ENCODE measurements around the gene TOB2.

TOB2 gene

GRCh38 chr22:41446639-41447434, at the start of gene TOB2:
Gene TOB2, minus strand, starts transcription at chr22:41446801. Its CDS starts 9,456 bp downstream, at chr22:41437345.
- peak; percentile 96 for DNase-seq

- no peak for DNase-seq
These were observed 44.9 kb upstream of the TOB2 start for GRCh38 chr22:41491374-41492100.

GRCh38 chr22:41488596-41489385, 42.2 kb upstream of the TOB2 start:
- no peak for DNase-seq

GRCh38 chr22:41488076-41488475, 41.5 kb upstream of the TOB2 start:
- no peak for DNase-seq

- no peak for DNase-seq
These were observed 40.7 kb upstream of the TOB2 start for GRCh38 chr22:41487037-41487935.

- no peak for DNase-seq
These were observed 38.4 kb upstream of the TOB2 start for GRCh38 chr22:41485033-41485432.

- DNase-seq = no peak
These were observed 35.8 kb upstream of the TOB2 start for GRCh38 chr22:41482319-41482935.

GRCh38 chr22:41481925-41482318, 35.3 kb upstream of the TOB2 start:
- no peak for DNase-seq

GRCh38 chr22:41481131-41481830, 34.7 kb upstream of the TOB2 start:
- no peak for DNase-seq

- DNase-seq = no peak
These were observed 33.8 kb upstream of the TOB2 start for GRCh38 chr22:41480397-41480735.

GRCh38 chr22:41479671-41480396, 33.2 kb upstream of the TOB2 start:
- DNase-seq = no peak

- no peak for DNase-seq
These were observed 32.4 kb upstream of the TOB2 start for GRCh38 chr22:41478891-41479521.

- no peak for DNase-seq
These were observed 31.9 kb upstream of the TOB2 start for GRCh38 chr22:41478473-41478872.

- DNase-seq = no peak
These were observed 28.4 kb upstream of the TOB2 start for GRCh38 chr22:41474872-41475451.

- no peak for DNase-seq
These were observed 25.0 kb upstream of the TOB2 start for GRCh38 chr22:41471568-41471967.

- DNase-seq = no peak
These were observed 24.3 kb upstream of the TOB2 start for GRCh38 chr22:41470886-41471285.

GRCh38 chr22:41469218-41469851, 22.7 kb upstream of the TOB2 start:
- peak; percentile 51 for DNase-seq

GRCh38 chr22:41468381-41469217, 22.0 kb upstream of the TOB2 start, which contains the start of the genes ACO2 and PHF5A:
Gene ACO2, plus strand, starts transcription at chr22:41469117. Its CDS starts 30 bp downstream, at chr22:41469147.
Gene PHF5A, minus strand, starts transcription at chr22:41468692. Its CDS starts 39 bp downstream, at chr22:41468653.
- peak; percentile 100 for DNase-seq
